IMR-90 (cell line): ENCODE data around the gene MYBPC3. TPM values are rescaled to one million over a fixed set of nuclear protein-coding genes. Genes with fewer than 3 reads are reported as not detected.

Experiments
- ATAC-seq: fragments of 200-7000 bp; cut with Tn5 transposase; 2 replicates; pipeline ENCODE4 v1.9.1; 2020; ENCODE audit warnings: low read depth, mild to moderate bottlenecking, moderate library complexity
- BruUV-seq: library from RNA; stranded (reverse); fragments of 400-500 nt; replicated peaks from 2 replicates; lab custom pipeline; 2021; lab: Mats Ljungman, UMichigan
- CTCF ChIA-PET: fragments of 300-600 bp; formaldehyde crosslinking; extraction: SDS; loops from one replicate; lab custom pipeline; 2021; ENCODE audit warnings: antibody characterized with exemption; lab: Yijun Ruan, JAX
- POLR2A ChIA-PET: fragments of 300-600 bp; sonication (Branson Sonifier 250); formaldehyde crosslinking; loops from one replicate; lab custom pipeline; 2022; ENCODE audit warnings: antibody characterized with exemption; ENCODE audit not compliant: unreplicated experiment; lab: Charles Lee
- DNase-seq: peaks from one replicate; pipeline ENCODE4 v3.0.0; 2013
- H2AFZ ChIP-seq: replicated peaks from 2 replicates; pipeline ENCODE3; 2013; ENCODE audit warnings: low read length, mild to moderate bottlenecking; ENCODE audit not compliant: poor library complexity
- H2AK5ac ChIP-seq: 2 replicates; pipeline ENCODE4 v1.6.1; 2013; ENCODE audit warnings: low read depth, low read length, inconsistent platforms
- H2AK9ac ChIP-seq: replicated peaks from 2 replicates; pipeline ENCODE3; 2013; ENCODE audit warnings: mild to moderate bottlenecking, low read depth, low read length, moderate library complexity; ENCODE audit not compliant: poor library complexity
- H2BK120ac ChIP-seq: 2 replicates; pipeline ENCODE4 v1.6.1; 2013; ENCODE audit warnings: low read depth, low read length, inconsistent platforms
- H2BK15ac ChIP-seq: 3 replicates; pipeline ENCODE4 v1.6.1; 2013; ENCODE audit warnings: low read depth, low read length, inconsistent platforms
- H2BK20ac ChIP-seq: 2 replicates; pipeline ENCODE4 v1.6.1; 2013; ENCODE audit warnings: low read depth, mild to moderate bottlenecking, inconsistent platforms, low read length, moderate library complexity
- H2BK5ac ChIP-seq: 2 replicates; pipeline ENCODE4 v1.6.1; 2013; ENCODE audit warnings: mild to moderate bottlenecking, low read depth, low read length, inconsistent platforms; ENCODE audit not compliant: poor library complexity, severe bottlenecking
- H3K14ac ChIP-seq: replicated peaks from 2 replicates; pipeline ENCODE4 v1.6.1; 2013; ENCODE audit warnings: low read depth, low read length, inconsistent platforms
- H3K18ac ChIP-seq: 2 replicates; pipeline ENCODE4 v1.6.1; 2013; ENCODE audit warnings: low read depth, low read length, control low read depth
- H3K23ac ChIP-seq: 2 replicates; pipeline ENCODE4 v1.6.1; 2013; ENCODE audit warnings: low read depth, low read length, inconsistent platforms
- H3K27ac ChIP-seq: 2 replicates; pipeline ENCODE4 v1.5.1; 2013; ENCODE audit warnings: mild to moderate bottlenecking, control low read depth, low read length; ENCODE audit not compliant: insufficient read depth
- H3K27me3 ChIP-seq: 2 replicates; pipeline ENCODE4 v1.6.1; 2013; ENCODE audit warnings: low read length; ENCODE audit not compliant: control insufficient read depth, insufficient read depth
- H3K36me3 ChIP-seq: 2 replicates; pipeline ENCODE4 v1.6.1; 2013; ENCODE audit warnings: low read length, mixed read lengths; ENCODE audit not compliant: control insufficient read depth, insufficient read depth
- H3K4ac ChIP-seq: 2 replicates; pipeline ENCODE4 v1.6.1; 2013; ENCODE audit warnings: low read depth, low read length, inconsistent platforms
- H3K4me1 ChIP-seq: 2 replicates; pipeline ENCODE4 v1.6.1; 2013; ENCODE audit warnings: low read length, mixed read lengths; ENCODE audit not compliant: control insufficient read depth, insufficient read depth
- H3K4me2 ChIP-seq: 2 replicates; pipeline ENCODE4 v1.6.1; 2013; ENCODE audit warnings: low read depth, mild to moderate bottlenecking, control low read depth, low read length, moderate library complexity
- H3K4me3 ChIP-seq: 2 replicates; pipeline ENCODE4 v1.5.1; 2013; ENCODE audit warnings: low read depth, mild to moderate bottlenecking, control low read depth, low read length, moderate library complexity; ENCODE audit not compliant: insufficient read depth
- H3K56ac ChIP-seq: 2 replicates; pipeline ENCODE4 v1.6.1; 2013; ENCODE audit warnings: low read length, inconsistent platforms; ENCODE audit not compliant: insufficient read depth; ENCODE audit errors: extremely low read depth
- H3K79me1 ChIP-seq, 2 experiments: 2 replicates each; pipeline ENCODE4 v1.6.1; 2013; ENCODE audit warnings: low read length in 2 of 2, inconsistent platforms in 1 of 2, low read depth in 1 of 2
- H3K9ac ChIP-seq: 2 replicates; pipeline ENCODE4 v1.6.1; 2013; ENCODE audit warnings: low read depth, low read length, control low read depth
- H3K9me1 ChIP-seq: 2 replicates; pipeline ENCODE4 v1.6.1; 2013; ENCODE audit warnings: low read length, inconsistent platforms; ENCODE audit not compliant: insufficient read depth
- H3K9me3 ChIP-seq: 2 replicates; pipeline ENCODE4 v1.6.1; 2013; ENCODE audit warnings: low read length; ENCODE audit not compliant: control insufficient read depth, insufficient read depth
- H4K20me1 ChIP-seq: 2 replicates; pipeline ENCODE4 v1.6.1; 2013; ENCODE audit warnings: low read length, inconsistent platforms; ENCODE audit not compliant: insufficient read depth
- H4K5ac ChIP-seq: 2 replicates; pipeline ENCODE4 v1.6.1; 2013; ENCODE audit warnings: mild to moderate bottlenecking, low read depth, low read length, control low read depth
- H4K8ac ChIP-seq, 2 experiments: 2 replicates each; pipeline ENCODE4 v1.6.1; 2013; ENCODE audit warnings: low read depth in 2 of 2, low read length in 2 of 2, control low read depth in 1 of 2, inconsistent platforms in 1 of 2
- H4K91ac ChIP-seq: 2 replicates; pipeline ENCODE4 v1.6.1; 2013; ENCODE audit warnings: low read depth, low read length, inconsistent platforms; ENCODE audit not compliant: insufficient read depth
- CHD1 ChIP-seq: IDR thresholded peaks from 2 replicates; pipeline ENCODE4 v1.6.1; 2012; ENCODE audit warnings: low read depth, low read length, improper control_type of control experiment
- FOS ChIP-seq: fragments of 150-350 bp; IDR thresholded peaks from 2 replicates; pipeline ENCODE4 v1.6.1; 2016; ENCODE audit warnings: low read depth, low read length
- MAFK ChIP-seq: IDR thresholded peaks from 2 replicates; pipeline ENCODE4 v1.6.1; 2012; ENCODE audit warnings: low read depth, low read length, improper control_type of control experiment
- MXI1 ChIP-seq: IDR thresholded peaks from 2 replicates; pipeline ENCODE4 v1.6.1; 2012; ENCODE audit warnings: low read depth, mild to moderate bottlenecking, low read length, moderate library complexity, borderline replicate concordance
- POLR2A ChIP-seq: IDR thresholded peaks from 2 replicates; pipeline ENCODE4 v1.6.1; 2012; ENCODE audit warnings: mild to moderate bottlenecking, low read depth, low read length
- WGBS, 2 experiments: methylation state at CpG; one replicate each; pipeline versions ENCODE4 v1.1.5 to v1.1.7; 2013; ENCODE audit warnings: missing lambda C conversion rate in 2 of 2; ENCODE audit not compliant: insufficient read length in 1 of 2; ENCODE audit errors: extremely low coverage in 2 of 2; 5-methylcytosine and 5-hydroxymethylcytosine counted together
- dilution Hi-C: fragments of 300-500 bp; cut with HindIII; formaldehyde crosslinking; loops from one replicate; pipeline ENCODE4 v1.14.3; 2018; ENCODE audit warnings: low sequenced_read_pairs; ENCODE audit not compliant: unreplicated experiment
- in situ Hi-C: fragments of 300-500 bp; cut with MboI; formaldehyde crosslinking; loops from 3 replicates; pipeline ENCODE4 v1.14.3; 2019; ENCODE audit warnings: low sequenced_read_pairs, inconsistent platforms, mixed read lengths
- intact Hi-C: fragments of 100-400 bp; cut with micrococcal nuclease; formaldehyde crosslinking; loops from 2 replicates; pipeline ENCODE4 v1.10.0; 2022
- polyA plus RNA-seq, 3 experiments: library from polyadenylated mRNA; depleted of rRNA; stranded (reverse); fragments of >200 nt; gene quantifications; 2 replicates each; pipeline ENCODE4 v1.2.3, GENCODE V29; 2012; ENCODE audit warnings: low replicate concordance in 1 of 3
- total RNA-seq: library from RNA; depleted of rRNA; stranded (reverse); fragments of >200 nt; gene quantifications from 2 replicates; pipeline ENCODE4 v1.2.3, GENCODE V29; 2012

Gene MYBPC3
- total and polyA plus RNA-seq, 2 of the 4 experiments (the other 2 are of a cell fraction): not detected

- Histone ChIP-seq H2AFZ (peak overlapping the region; percentile 87), H3K79me1 (no peaks in the 10 kb centered on the region), H3K4me3 (no peak overlapping the region), H3K27ac (no peak overlapping the region), H2BK15ac (no peak overlapping the region; the same call in 2 of the 3 replicates), H2BK120ac (peak overlapping the region; percentile 84), H4K91ac (peak overlapping the region; percentile 58; the same call in 1 of the 2 replicates), H4K5ac (peak overlapping the region; percentile 38), H3K4me1 (peaks cover 9% of the 10 kb centered on the region), H2BK5ac (peak overlapping the region; percentile 33), H3K27me3 (no peaks in the 10 kb centered on the region), H3K9me1 (peaks cover 6% of the 10 kb centered on the region), H4K20me1 (no peaks in the 10 kb centered on the region), H3K4me2 (no peak overlapping the region), H3K56ac (no peak overlapping the region), H2BK20ac (no peak overlapping the region), H3K18ac (no peak overlapping the region), H2AK9ac (peak overlapping the region; percentile 77), H3K4ac (peak overlapping the region; percentile 90; the same call in 1 of the 2 replicates), H3K9ac (no peak overlapping the region), H3K9me3 (no peaks in the 10 kb centered on the region), H3K14ac (peak overlapping the region; percentile 85; the same call in 1 of the 2 replicates), H3K36me3 (no peaks in the 10 kb centered on the region), H3K23ac (peak overlapping the region; percentile 63; the same call in 1 of the 2 replicates), H4K8ac (peak overlapping the region; percentile 61 to 91; a peak in 2 of 4 replicates), H2AK5ac (peak overlapping the region; percentile 93; the same call in 1 of the 2 replicates)
- in situ Hi-C loops: no loop called here
- DNase-seq (no peak), ATAC-seq (no peak)
- dilution Hi-C loops: no loop called here
- ChIA-PET CTCF (interaction anchor here (1.3 kb wide), 1 partner anchor 20 kb away, joined by 3 read pairs; no protein-coding TSS in a partner anchor), POLR2A (no interaction called here)
- no TSS peak for BruUV-seq
- 87% methylated on average over 7 of the region's 9 CpGs; no CpG with 5 or more reads in 1 of the 2 experiments for WGBS, 2 experiments
- intact Hi-C loops: no loop called here
- TF ChIP-seq CHD1: no peak
- TF ChIP-seq MXI1: no peak
- TF ChIP-seq FOS: no peak
- TF ChIP-seq POLR2A: no peak
- TF ChIP-seq MAFK: no peak
Measured at GRCh38 chr11:47394050-47394321, 41.5 kb upstream of the MYBPC3 start.
